HG02571 (cell line): ENCODE results near the gene FIP1L1.
A peak's percentile ranks its signal among the peaks of the same experiment; 100 is the strongest.
"Not testable (repeated sequence)": the region's sequence is repeated elsewhere in the genome, so short reads cannot be mapped to it uniquely, and the experiment has no call there.

ENCODE experiments used
- ATAC-seq: cut with Tn5 transposase; IDR thresholded peaks from one replicate; pipeline ENCODE4 v1.9.1; 2021; ENCODE audit warnings: mild to moderate bottlenecking, moderate library complexity; ENCODE audit not compliant: unreplicated experiment

Gene FIP1L1

GRCh38 chr4:53377319-53378170, at the start of gene FIP1L1:
FIP1L1 (plus strand) TSS chr4:53377641; CDS start chr4:53377839, 198 bp downstream.
- peak; percentile 89 for ATAC-seq

- ATAC-seq = not testable (repeated sequence)
Measured at GRCh38 chr4:53334916-53335315, 42.5 kb upstream of the FIP1L1 start.

GRCh38 chr4:53340145-53340544, 37.3 kb upstream of the FIP1L1 start:
- not testable (repeated sequence) for ATAC-seq

- not testable (repeated sequence) for ATAC-seq
Measured at GRCh38 chr4:53346392-53346791, 31.0 kb upstream of the FIP1L1 start.

- ATAC-seq = no peak
Measured at GRCh38 chr4:53346920-53347852, 30.3 kb upstream of the FIP1L1 start.

GRCh38 chr4:53348046-53348445, 29.4 kb upstream of the FIP1L1 start:
- no peak for ATAC-seq

- ATAC-seq = no peak
Measured at GRCh38 chr4:53349091-53349491, 28.4 kb upstream of the FIP1L1 start.

- ATAC-seq = no peak
Measured at GRCh38 chr4:53354012-53354722, 23.3 kb upstream of the FIP1L1 start.

- no peak for ATAC-seq
Measured at GRCh38 chr4:53355930-53356521, 21.4 kb upstream of the FIP1L1 start.

GRCh38 chr4:53361451-53361850, 16.0 kb upstream of the FIP1L1 start:
- ATAC-seq = no peak

- ATAC-seq = no peak
Measured at GRCh38 chr4:53362093-53362492, 15.3 kb upstream of the FIP1L1 start.

GRCh38 chr4:53364624-53365023, 12.8 kb upstream of the FIP1L1 start:
- no peak for ATAC-seq

- ATAC-seq = peak; percentile 3
Measured at GRCh38 chr4:53365121-53365485, 12.3 kb upstream of the FIP1L1 start.

GRCh38 chr4:53365486-53366300, 11.7 kb upstream of the FIP1L1 start, which contains the start of gene SCFD2:
SCFD2 (minus strand) TSS chr4:53366061.
- ATAC-seq = peak; percentile 99

GRCh38 chr4:53366301-53366716, 11.1 kb upstream of the FIP1L1 start:
- ATAC-seq = peak; percentile 10

- no peak for ATAC-seq
Measured at GRCh38 chr4:53367721-53368120, 9.7 kb upstream of the FIP1L1 start.

GRCh38 chr4:53371049-53371448, 6.4 kb upstream of the FIP1L1 start:
- no peak for ATAC-seq

- no peak for ATAC-seq
Measured at GRCh38 chr4:53371843-53372521, 5.5 kb upstream of the FIP1L1 start.

GRCh38 chr4:53374777-53375258, 2.6 kb upstream of the FIP1L1 start:
- no peak for ATAC-seq
